GM18867 (cell line): ENCODE measurements around the gene MAP3K7CL.

Experiments
- ATAC-seq: cut with Tn5 transposase; IDR thresholded peaks from one replicate; pipeline ENCODE4 v1.9.1; 2021; ENCODE audit warnings: mild to moderate bottlenecking, moderate library complexity; ENCODE audit not compliant: unreplicated experiment

The MAP3K7CL gene, protein sequence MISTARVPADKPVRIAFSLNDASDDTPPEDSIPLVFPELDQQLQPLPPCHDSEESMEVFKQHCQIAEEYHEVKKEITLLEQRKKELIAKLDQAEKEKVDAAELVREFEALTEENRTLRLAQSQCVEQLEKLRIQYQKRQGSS

DNA sequence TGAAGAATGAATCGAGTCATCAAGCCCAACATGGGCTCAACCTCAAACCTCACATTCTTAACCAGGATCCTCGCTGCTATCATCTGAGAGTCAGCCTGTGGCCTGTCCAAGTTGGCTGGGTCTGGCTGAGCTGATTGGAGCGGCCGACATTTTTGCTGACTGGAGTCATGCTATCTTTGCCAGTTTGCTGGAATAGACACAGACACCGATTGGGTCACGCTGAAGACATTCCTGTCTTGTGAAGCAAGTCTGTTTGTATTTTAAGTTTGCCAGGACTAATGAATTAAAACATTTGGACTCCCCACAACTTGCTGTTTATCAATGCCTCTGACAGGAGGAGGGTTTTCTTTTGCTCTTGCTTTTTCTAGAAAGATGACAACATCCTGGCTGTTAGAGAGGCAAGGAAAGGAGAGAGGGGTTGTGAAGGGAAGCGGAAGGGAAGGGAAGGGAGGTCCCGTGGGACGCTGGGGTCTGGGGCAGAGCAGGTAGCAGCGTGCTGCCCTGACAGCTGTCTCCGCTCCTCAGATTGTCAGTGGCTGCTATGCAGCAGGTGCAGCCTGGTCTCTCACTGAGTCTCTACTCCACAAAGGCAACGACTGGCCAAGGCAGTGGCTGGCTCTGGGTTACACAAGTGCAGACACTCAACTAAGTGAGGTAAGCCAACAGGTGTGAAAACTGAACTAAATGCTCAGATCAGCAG is at the start of gene MAP3K7CL:
MAP3K7CL (plus strand) TSS at position 375 of the 700 bp plus-strand sequence. CDS start 2,701 bp downstream, outside the sequence.
- ATAC-seq, result no peak

DNA sequence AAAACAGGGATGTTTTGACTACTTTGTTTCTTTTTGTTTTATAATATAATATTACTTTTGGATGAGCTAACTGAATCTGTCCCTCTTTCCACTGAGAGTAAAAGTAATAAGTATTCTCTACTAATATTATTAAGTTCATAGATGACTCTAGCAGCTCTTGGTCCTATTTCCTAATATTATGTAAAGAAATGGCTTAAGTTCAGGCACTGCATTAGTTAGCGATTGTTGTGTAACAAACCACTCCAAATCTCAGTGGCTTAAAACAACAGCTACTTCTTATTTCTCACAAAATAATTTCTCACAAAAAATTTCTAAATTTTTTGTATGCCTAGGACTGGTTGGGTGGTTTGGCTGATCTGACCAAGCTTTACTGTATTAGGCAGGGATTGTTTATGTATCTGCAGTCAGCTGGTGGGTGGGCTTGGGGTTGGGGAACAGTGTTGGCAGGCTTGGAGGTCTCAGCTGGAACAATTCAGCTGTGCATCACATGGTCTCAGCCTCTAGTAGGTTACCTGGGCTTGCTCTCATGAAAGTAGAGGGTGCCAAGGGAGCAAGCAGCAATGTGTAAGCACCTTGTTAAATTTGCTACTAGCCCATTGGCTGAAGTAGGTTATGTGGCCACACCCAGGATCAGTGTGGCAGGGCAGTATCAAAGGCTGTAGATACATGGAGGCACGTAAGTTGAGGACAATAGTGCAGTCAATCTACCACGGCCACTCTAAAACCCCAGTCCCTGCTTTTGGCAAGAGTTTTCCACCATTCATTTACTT is 48.2 kb upstream of the MAP3K7CL start:
- no peak for ATAC-seq

GRCh38 chr21:29083306-29083705 is 47.1 kb upstream of the MAP3K7CL start:
- no peak for ATAC-seq

DNA sequence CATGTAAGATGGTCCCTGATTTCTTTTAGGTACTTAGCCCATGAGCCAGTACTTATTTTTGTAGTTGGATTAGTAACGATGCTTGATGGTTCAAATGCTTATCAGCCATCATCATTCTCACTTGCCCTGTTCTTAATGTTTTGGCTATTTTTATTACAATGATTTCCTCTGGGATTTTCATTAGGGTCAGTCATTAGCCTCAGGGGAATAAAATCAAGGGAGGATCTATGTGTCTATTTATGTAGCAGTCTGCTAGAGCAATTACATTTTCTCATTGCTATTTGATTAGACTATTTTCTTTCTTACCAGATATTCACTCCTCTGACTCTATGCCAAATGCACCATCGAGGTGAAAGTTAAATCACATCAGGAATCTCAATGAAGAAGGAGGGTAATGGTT is 46.1 kb upstream of the MAP3K7CL start:
- ATAC-seq, result no peak

GRCh38 chr21:29085106-29085752 is 45.2 kb upstream of the MAP3K7CL start:
- ATAC-seq, result no peak

- ATAC-seq, result no peak
These were observed 39.4 kb upstream of the MAP3K7CL start for GRCh38 chr21:29091033-29091432.

- no peak for ATAC-seq
These were observed 38.1 kb upstream of the MAP3K7CL start for GRCh38 chr21:29092102-29092959.

DNA sequence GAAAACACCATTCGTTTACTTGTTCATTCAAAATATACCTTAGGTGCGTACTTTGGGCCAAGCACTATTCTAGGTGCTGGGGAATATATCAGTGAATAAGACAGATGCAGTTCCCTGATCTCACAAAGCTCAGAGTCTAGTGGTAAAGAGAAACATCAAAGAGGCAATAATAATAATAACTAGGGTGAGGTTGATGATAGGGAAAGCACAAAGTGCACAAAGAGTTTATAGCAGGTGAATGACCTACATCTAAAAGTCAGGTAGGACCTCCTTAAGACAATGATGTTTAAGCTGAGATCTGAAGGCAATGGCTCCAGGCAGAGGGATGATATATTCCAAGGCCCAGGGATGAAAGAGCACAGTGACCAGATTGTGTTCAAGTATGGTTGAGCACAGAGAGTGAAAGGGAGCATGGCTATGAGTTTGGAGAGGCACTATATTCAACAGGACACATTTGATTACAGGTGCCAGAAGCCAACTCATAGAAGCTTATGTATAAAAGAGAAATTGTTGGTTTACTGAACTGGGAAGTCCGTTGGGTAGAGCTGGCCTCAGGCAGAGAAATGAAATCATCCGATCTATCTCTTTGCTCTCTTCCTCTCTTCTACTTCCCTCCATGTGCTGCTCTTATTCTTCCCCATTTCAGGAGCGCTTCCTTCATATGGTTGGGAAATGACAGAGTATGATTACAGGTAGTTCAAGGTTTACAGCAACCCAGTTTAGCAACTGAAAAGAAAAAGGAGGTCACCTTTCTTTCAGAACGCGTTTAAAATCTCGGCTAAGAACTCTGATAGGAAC is 34.0 kb upstream of the MAP3K7CL start:
- ATAC-seq, result no peak

DNA sequence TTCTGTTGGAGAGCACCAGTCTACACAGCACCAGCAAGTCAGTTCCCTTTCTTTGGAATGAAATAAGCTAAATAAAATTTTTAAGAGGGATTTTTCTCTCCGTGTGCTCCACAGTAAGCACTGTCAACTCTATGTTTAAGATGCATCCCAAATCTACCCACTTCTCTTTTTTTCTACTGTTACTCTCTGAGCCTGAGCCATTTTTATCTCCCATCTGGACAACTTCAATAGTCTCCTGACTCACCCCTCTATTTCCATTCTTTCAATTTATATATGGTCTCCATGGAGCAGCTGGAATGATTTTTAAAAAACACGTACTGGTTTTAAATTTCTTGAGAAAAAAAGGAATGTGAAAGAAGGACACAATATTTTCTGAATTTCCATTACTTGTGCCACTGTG is 32.3 kb upstream of the MAP3K7CL start:
- ATAC-seq, result no peak

- no peak for ATAC-seq
These were observed 27.6 kb upstream of the MAP3K7CL start for GRCh38 chr21:29102791-29103257.

DNA sequence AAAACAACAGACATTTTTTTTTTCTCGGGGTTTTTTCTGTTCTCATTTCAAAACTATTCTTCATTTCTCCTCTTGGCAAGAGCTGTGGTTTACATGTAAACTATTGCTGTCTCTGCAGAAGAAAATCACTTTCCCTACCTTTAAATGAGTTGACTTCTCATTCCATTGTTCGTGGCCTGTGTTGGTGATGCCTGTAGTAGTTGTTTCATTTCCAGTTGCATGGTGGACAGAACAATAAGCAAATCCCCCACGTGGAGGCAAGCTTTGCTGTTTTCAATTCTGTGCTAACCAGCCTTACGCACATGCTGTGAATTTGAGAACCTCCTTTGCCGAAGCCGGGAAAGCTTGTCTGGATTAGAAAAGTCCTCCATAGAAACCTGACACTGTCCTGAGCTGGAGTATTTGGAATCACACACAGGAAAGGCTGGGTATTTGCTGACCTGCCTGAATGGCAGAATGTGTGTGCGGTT is 26.2 kb upstream of the MAP3K7CL start:
- ATAC-seq, result no peak

DNA sequence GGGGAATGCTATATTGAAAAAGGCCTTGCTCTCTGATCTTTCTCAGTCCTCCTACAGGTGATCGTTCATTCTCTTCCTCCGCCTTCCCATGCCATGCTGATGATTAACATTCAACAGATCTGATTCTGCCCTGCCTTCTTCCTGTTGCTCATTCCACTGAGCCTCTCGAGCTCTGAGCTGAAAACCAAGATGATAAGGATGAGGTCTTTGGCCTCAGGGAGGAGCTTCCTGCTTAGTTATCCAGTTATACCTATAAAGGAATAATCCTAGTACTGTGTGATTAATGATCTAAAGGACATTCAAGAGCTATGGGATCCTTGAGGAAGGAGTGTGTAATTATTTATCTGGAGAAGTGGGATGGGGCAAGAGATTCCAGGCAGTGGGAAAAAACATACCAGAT is 25.2 kb upstream of the MAP3K7CL start:
- ATAC-seq, result no peak

- no peak for ATAC-seq
These were observed 15.5 kb upstream of the MAP3K7CL start for GRCh38 chr21:29114765-29115500.

- ATAC-seq, result no peak
These were observed 14.5 kb upstream of the MAP3K7CL start for GRCh38 chr21:29115899-29116298.

DNA sequence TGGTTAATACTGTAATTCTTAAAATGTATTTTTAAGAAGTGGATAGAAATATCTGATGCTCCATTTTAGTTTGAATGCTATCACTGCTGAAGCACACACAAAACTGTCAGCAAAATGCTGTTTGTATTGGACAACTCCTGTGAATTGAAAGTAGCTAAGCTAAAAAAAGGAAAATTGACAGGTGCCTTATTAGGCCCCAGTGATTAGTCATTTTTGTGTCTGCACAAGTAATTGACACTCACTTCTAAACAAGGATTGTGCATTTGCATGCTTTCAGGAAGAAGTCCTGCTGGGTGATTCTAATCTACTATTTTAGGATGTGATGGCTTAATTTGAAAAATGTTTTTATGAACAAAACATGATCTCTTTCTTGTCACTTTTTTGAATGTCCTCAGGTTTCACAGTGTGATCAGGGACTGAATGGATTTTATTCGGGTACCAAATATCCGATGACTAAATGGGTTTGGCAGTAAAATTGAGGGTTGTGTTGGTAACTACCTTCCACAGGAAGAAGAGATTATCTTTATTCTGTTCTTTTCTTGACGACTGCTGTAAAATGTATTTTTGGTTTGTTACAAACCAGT is 13.0 kb upstream of the MAP3K7CL start:
- ATAC-seq, result peak; percentile 56

DNA sequence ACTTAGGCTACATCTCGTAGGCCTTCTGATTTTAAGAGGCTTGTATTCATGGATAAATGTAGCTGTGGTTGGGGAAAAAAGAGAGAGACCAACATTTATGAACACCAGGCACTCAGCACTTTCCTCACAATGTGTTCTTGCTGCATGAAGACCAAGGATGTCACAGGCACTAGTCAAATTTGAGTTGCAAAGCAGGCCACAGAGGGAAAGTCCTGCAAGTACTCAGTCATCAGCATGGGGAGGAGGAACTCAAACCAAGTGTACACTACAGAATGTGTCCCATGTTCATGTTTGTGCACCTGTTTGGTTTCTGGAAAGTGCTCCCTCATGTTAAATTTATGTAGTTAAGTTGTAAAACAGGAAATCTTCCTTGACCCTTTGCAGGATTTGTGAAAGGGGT is 8.7 kb upstream of the MAP3K7CL start:
- ATAC-seq, result peak; percentile 73

GRCh38 chr21:29124645-29125044 is 5.8 kb upstream of the MAP3K7CL start:
- peak; percentile 30 for ATAC-seq

GRCh38 chr21:29125191-29125590 is 5.3 kb upstream of the MAP3K7CL start:
- ATAC-seq, result peak; percentile 89
